Right renal pelvis (tissue), 4 donors: ENCODE measurements around the gene SINHCAF. TPM values are rescaled to one million over a fixed set of nuclear protein-coding genes. Genes with fewer than 3 reads are reported as not detected.

Source experiments
- DNase-seq, 4 donors: peaks; one replicate each; pipeline ENCODE4 v3.0.0-alpha.2; 2013; ENCODE audit warnings: low read depth in 4 of 4, low spot score in 3 of 4, missing footprints in 1 of 4
- polyA plus RNA-seq, 4 donors: library from polyadenylated mRNA; unstranded; fragments of 120-200 nt; gene quantifications; one replicate each; pipeline ENCODE4 v1.2.1, GENCODE V29; 2013; ENCODE audit not compliant: insufficient read length in 4 of 4

SINHCAF gene
- polyA plus RNA-seq, 4 donors, result 258 to 308 (median 277) TPM

GRCh38 chr12:31235868-31236395 is 90.0 kb downstream of the SINHCAF start:
- no peak for DNase-seq

- DNase-seq, result peak in 3 of 4 donors; percentile 15 to 48 (median 38)
Observed at GRCh38 chr12:31234955-31235867, 90.7 kb downstream of the SINHCAF start.

DNA sequence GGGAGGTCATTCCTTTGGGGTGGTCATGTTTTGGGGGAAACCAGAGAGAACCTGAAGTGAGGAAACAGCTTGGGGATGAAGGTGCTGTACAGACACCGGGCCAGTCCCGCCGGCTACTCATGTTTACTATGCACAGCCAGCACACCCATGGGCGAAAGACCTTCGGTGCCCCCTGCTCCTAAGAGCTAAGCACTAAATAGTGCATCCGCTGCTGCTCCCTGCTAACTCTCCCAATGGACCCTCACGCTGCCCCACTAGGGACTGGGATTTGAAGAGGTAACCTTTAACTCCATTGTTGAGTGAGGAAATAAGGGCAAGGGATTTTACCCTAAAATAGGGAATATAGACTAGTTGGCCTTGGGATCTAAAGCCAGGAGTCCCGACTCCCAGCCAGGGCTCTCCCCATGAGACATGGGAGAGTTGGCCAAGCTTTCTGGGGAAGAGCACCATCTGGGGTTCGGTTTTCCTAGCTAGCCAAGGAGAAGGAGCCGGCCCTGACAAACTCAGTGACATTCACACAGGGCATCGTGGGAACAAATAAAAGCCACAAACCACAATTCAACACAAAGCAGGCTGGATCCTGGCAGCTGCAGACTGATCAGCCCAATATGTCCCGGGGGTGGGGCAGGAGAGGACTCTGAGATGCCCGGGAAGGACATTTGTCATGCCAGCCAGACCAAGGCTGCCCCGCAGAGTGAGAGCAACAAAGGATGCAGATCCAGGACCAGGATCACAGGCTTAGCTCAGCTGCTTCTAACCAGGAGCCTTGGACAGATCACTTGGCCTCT is 91.7 kb downstream of the SINHCAF start:
- DNase-seq, result no peak

DNA sequence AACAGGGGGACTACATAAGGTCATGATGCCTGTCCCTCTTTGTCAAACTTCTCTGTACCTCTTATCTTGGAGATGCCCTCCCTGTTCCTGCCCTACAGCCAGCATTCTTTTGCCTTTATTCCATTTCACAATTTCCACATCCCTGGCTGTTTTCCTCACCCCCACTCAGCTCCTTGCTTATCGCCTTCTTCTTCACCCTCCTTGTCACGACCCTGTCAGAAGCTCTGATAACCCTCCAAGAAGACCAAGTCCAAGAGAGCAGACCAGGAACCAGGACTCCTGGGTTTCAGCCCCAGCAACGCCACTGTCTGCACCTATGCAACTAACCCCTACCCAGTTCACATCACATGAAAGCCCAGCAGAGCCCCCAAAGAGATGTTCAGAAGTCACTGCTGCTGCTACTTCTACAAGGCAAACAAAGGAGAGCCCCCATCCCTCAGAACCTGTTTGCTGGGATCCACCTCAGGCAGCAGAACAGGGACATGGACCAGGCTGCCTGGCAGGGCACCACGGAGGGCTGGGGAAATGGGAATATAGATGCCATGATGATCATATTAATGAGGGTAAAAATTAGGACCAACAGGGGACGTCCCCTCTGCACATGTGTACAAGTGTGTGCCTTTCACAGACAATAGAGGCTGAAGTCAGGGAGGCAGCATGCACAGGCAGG is 92.8 kb downstream of the SINHCAF start:
- DNase-seq, result no peak

DNA sequence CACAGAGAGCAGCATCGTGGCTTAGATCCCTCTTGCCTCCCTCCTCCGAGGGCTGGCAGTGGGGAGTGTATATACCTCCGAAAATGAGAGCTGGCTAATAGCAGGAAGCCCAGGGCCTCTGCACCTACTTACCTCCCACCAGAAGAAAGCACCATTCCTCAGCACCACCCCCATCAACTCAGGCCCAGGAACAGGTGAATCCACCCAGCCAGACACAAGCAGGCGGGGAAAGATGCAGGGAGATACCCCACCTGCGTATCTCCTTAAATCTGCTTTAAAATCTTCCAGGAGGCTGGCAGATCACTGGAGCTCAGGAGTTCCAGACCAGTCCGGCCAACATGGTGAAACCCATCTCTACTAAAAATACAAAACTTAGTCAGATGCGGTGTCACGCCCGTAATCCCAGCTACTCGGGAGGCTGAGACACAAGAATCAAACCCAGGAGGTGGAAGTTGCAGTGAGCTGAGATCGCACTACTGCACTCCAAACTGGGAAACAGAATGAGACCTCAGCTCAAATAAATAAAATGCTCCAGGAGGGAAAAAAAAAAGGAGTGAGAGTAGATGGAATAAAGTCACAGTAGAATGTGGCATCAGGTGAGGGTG is 93.5 kb downstream of the SINHCAF start:
- DNase-seq, result no peak

- DNase-seq, result no peak
Observed at GRCh38 chr12:31231611-31232360, 94.2 kb downstream of the SINHCAF start.
